Neuronal stem cell (in vitro differentiated cells): ENCODE measurements around the gene ZNF749.
"Not testable (repeated sequence)": the region's sequence is repeated elsewhere in the genome, so short reads cannot be mapped to it uniquely, and the experiment has no call there.

Experiments used
- DNase-seq: peaks from one replicate; pipeline ENCODE4 v3.0.0-alpha.2; 2013; ENCODE audit warnings: low spot score
- H2AFZ ChIP-seq: one replicate; pipeline ENCODE4 v1.6.1; 2013; ENCODE audit warnings: mild to moderate bottlenecking, low read length, inconsistent platforms
- H2AK5ac ChIP-seq: 2 replicates; pipeline ENCODE4 v1.6.1; 2013; ENCODE audit warnings: low read depth, mild to moderate bottlenecking, inconsistent platforms, low read length, moderate library complexity, mixed read lengths
- H2BK120ac ChIP-seq: 2 replicates; pipeline ENCODE4 v1.6.1; 2013; ENCODE audit warnings: low read depth, mild to moderate bottlenecking, inconsistent platforms, low read length, moderate library complexity, mixed read lengths
- H2BK12ac ChIP-seq: one replicate; pipeline ENCODE4 v1.6.1; 2013; ENCODE audit warnings: low read length, inconsistent platforms
- H2BK15ac ChIP-seq: 2 replicates; pipeline ENCODE4 v1.6.1; 2013; ENCODE audit warnings: mild to moderate bottlenecking, low read length, inconsistent platforms, mixed read lengths
- H2BK5ac ChIP-seq: one replicate; pipeline ENCODE4 v1.6.1; 2013; ENCODE audit warnings: inconsistent platforms, mild to moderate bottlenecking, low read length, moderate library complexity
- H3K14ac ChIP-seq: one replicate; pipeline ENCODE4 v1.6.1; 2013; ENCODE audit warnings: low read length, inconsistent platforms
- H3K18ac ChIP-seq: 2 replicates; pipeline ENCODE4 v1.6.1; 2013; ENCODE audit warnings: low read length, inconsistent platforms
- H3K23ac ChIP-seq: 2 replicates; pipeline ENCODE4 v1.6.1; 2013; ENCODE audit warnings: low read depth, mild to moderate bottlenecking, mixed read lengths, low read length, inconsistent platforms; ENCODE audit not compliant: poor library complexity
- H3K27ac ChIP-seq: replicated peaks from 3 replicates; pipeline ENCODE4 v1.5.1; 2013; ENCODE audit warnings: low read length, inconsistent platforms
- H3K27me3 ChIP-seq, 3 experiments: 2 replicates each; pipeline ENCODE4 v1.6.1; 2013; ENCODE audit warnings: low read length in 3 of 3, mild to moderate bottlenecking in 2 of 3, inconsistent platforms in 1 of 3, low read depth in 1 of 3, mixed read lengths in 1 of 3, moderate library complexity in 1 of 3; ENCODE audit not compliant: control insufficient read depth in 3 of 3, insufficient read depth in 3 of 3
- H3K36me3 ChIP-seq, 2 donors: replicated peaks in 1 of 2; 2 replicates each; pipeline ENCODE4 v1.6.1; 2013; ENCODE audit warnings: low read length in 2 of 2; ENCODE audit not compliant: control insufficient read depth in 2 of 2, insufficient read depth in 2 of 2
- H3K4ac ChIP-seq: 2 replicates; pipeline ENCODE4 v1.6.1; 2013; ENCODE audit warnings: inconsistent platforms, mild to moderate bottlenecking, low read length, moderate library complexity
- H3K4me1 ChIP-seq, 2 donors: 1 replicate in 1 of 2; 2 replicates in 1 of 2; pipeline ENCODE4 v1.6.1; 2013; ENCODE audit warnings: low read length in 2 of 2, low read depth in 1 of 2; ENCODE audit not compliant: control insufficient read depth in 2 of 2, insufficient read depth in 1 of 2
- H3K4me2 ChIP-seq: one replicate; pipeline ENCODE4 v1.6.1; 2013; ENCODE audit warnings: mild to moderate bottlenecking, low read length, inconsistent platforms; ENCODE audit not compliant: insufficient read depth, poor library complexity, severe bottlenecking
- H3K4me3 ChIP-seq, 2 donors: 2 replicates each; pipeline ENCODE4 v1.5.1; 2013; ENCODE audit warnings: low read length in 2 of 2, mild to moderate bottlenecking in 2 of 2, inconsistent platforms in 1 of 2, moderate library complexity in 1 of 2
- H3K79me1 ChIP-seq: one replicate; pipeline ENCODE4 v1.6.1; 2013; ENCODE audit warnings: low read depth, mild to moderate bottlenecking, inconsistent platforms, low read length, moderate library complexity
- H3K9ac ChIP-seq: one replicate; pipeline ENCODE4 v1.6.1; 2013; ENCODE audit warnings: mild to moderate bottlenecking, low read depth, low read length, inconsistent platforms; ENCODE audit not compliant: poor library complexity
- H3K9me3 ChIP-seq, 2 donors: replicated peaks in 1 of 2; 2 replicates each; pipeline versions ENCODE3 to v1.6.1; 2013; ENCODE audit warnings: low read length in 2 of 2, mild to moderate bottlenecking in 2 of 2, inconsistent platforms in 1 of 2, low read depth in 1 of 2, mixed read lengths in 1 of 2, moderate library complexity in 1 of 2; ENCODE audit not compliant: control insufficient read depth in 2 of 2, insufficient read depth in 1 of 2
- H4K8ac ChIP-seq: one replicate; pipeline ENCODE4 v1.6.1; 2013; ENCODE audit warnings: low read depth, mild to moderate bottlenecking, inconsistent platforms, low read length, moderate library complexity
- H4K91ac ChIP-seq: one replicate; pipeline ENCODE4 v1.6.1; 2013; ENCODE audit warnings: low read length, low read depth, mild to moderate bottlenecking, inconsistent platforms; ENCODE audit not compliant: poor library complexity
- WGBS, 2 donors: extraction: QIAGEN DNeasy Blood & Tissue Kit; methylation state at CpG; one replicate each; pipeline ENCODE4 v1.1.7; 2013; ENCODE audit warnings: missing lambda C conversion rate in 2 of 2, mixed read lengths in 1 of 2; ENCODE audit not compliant: insufficient read length in 2 of 2, insufficient replicate concordance in 1 of 2; ENCODE audit errors: extremely low coverage in 2 of 2; 5-methylcytosine and 5-hydroxymethylcytosine counted together

Gene ZNF749

GRCh38 chr19:57473646-57474045 lies 38.5 kb downstream of the ZNF749 start:
- Histone ChIP-seq H3K4me2 (no peak overlapping the region), H4K8ac (no peak overlapping the region), H3K4me3 (no peak overlapping the region), H4K91ac (no peak overlapping the region), H3K23ac (no peak overlapping the region), H3K27me3 (no peaks in the 10 kb centered on the region), H2BK12ac (no peak overlapping the region), H3K4ac (no peak overlapping the region), H3K27ac (no peak overlapping the region), H3K36me3 (peaks cover 43 to 76% of the 10 kb centered on the region in 2 donors), H2AFZ (no peak overlapping the region), H3K18ac (no peak overlapping the region), H2BK5ac (no peak overlapping the region), H3K14ac (no peak overlapping the region), H3K4me1 (peaks cover 1 to 7% of the 10 kb centered on the region in 2 donors), H3K9ac (no peak overlapping the region), H2AK5ac (no peak overlapping the region), H2BK15ac (no peak overlapping the region), H3K79me1 (peaks cover 5% of the 10 kb centered on the region), H3K9me3 (peaks cover 55 to 78% of the 10 kb centered on the region in 2 donors), H2BK120ac (no peak overlapping the region)
- WGBS, 2 donors: no CpG with 5 or more reads among the region's 4 CpGs
- DNase-seq: no peak

DNA sequence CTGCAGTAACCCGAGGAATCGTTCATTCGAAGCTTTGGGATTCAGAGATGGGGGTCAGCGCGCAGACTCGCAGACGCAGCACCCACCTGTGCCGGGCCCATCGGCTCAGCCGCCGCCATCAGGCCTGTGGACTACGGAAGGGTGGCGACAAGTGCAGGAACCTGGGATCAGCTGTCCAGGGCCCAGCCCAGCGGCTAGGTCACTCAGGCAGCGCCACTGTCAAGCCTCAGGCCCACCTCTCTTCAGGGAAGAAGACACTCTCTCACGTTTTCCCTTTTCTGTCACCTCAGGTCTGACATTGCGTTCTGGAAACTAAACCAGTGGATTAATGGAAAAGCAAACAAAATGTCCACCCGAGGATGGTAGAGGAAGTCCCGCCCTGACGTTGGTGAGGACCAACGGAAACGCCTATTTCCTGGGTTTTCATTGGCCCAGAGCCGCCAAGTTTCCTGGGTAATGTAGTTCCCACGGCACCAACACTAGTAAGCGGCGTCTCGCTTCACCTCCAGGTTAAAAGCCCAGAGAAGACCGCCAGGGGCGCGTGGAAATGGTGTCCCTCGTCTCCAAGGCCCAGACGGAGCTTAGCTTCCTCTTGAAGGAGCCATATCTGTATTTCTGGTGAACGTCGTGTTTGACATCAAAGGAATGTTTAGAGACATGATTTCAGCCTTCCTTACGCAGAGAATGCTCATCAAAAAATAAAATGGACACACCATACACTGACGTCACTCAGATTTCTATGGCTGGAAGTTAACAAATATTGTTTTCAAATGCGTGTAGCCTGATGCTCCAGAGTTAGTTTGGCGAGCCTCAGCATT lies 42.3 kb downstream of the ZNF749 start, which contains the start of gene ZNF772:
TSS of gene ZNF772 (minus strand) at position 376 of the 818 bp plus-strand sequence. CDS start at position 119, 257 bp downstream.
- peak within 1 kb of the TSS; percentile 62 for H3K4me2 ChIP-seq
- H3K36me3 ChIP-seq: peaks cover 37 to 43% of the 10 kb centered on the region in 2 donors
- peak within 1 kb of the TSS; percentile 91 for H3K9ac ChIP-seq
- no peak within 1 kb of the TSS for H3K4ac ChIP-seq
- peak within 1 kb of the TSS; percentile 37 for H3K27ac ChIP-seq
- H2BK15ac ChIP-seq: no peak within 1 kb of the TSS
- no peak within 1 kb of the TSS for H3K14ac ChIP-seq
- no peak within 1 kb of the TSS for H4K91ac ChIP-seq
- H4K8ac ChIP-seq: no peak within 1 kb of the TSS
- peaks cover 1 to 7% of the 10 kb centered on the region in 2 donors for H3K4me1 ChIP-seq
- peak within 1 kb of the TSS; percentile 89 for H2AFZ ChIP-seq
- H2BK120ac ChIP-seq: no peak within 1 kb of the TSS
- peak within 1 kb of the TSS; percentile 72 for H2BK5ac ChIP-seq
- WGBS, 2 donors: no CpG with 5 or more reads among the region's 38 CpGs
- H2AK5ac ChIP-seq: peak within 1 kb of the TSS; percentile 20
- peaks cover 44 to 51% of the 10 kb centered on the region in 2 donors for H3K9me3 ChIP-seq
- peak within 1 kb of the TSS; percentile 95 for H3K18ac ChIP-seq
- H3K27me3 ChIP-seq: peaks cover 0 to 2% (median 0%) of the 10 kb centered on the region in 3 experiments
- no peak within 1 kb of the TSS for H2BK12ac ChIP-seq
- peak within 1 kb of the TSS; percentile 52 for H3K23ac ChIP-seq
- peak; percentile 92 for DNase-seq
- peak within 1 kb of the TSS; percentile 78 to 82 for H3K4me3 ChIP-seq
- peaks cover 5% of the 10 kb centered on the region for H3K79me1 ChIP-seq

DNA sequence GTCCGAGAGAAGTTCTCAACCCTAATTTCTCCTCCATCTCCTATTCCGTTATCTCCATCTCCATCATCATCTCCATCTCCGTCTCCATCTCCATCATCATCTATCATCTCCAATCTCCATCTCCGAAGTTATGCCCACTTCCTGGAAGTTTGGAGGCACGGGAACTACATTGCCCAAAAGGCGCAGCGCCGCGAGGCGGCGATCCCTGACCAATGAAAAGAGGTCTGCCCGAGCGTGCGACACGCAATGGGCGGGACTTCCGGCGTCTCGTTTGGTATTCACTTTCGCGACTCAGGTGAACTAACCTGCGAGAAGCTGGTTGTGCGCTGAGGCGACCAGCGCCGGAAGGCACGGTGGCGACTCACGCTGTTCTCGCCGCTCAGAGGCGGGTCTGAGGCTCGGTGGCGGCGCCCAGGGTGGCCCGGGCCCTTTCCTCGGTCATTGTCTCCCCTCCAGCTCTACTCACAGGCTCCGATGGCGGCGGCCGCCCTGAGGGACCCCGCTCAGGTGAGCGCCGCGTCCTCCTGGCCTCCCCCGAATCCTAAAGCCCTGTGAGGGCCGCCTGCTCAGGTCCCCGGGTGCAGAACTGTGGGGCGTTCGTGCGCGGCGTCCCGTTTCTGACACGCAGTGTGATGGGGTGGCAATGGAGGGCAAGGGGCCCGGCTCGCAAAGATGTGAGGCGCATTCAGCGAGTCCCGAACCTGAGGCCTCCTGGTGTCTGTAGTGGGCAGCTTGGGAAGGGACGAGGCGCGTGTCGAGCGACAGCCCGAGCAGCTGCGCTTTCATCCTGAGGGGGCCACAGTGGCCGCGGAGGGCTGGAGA lies 52.6 kb downstream of the ZNF749 start, which contains the start of gene ZNF419:
TSS of gene ZNF419 (plus strand) at position 274 of the 822 bp plus-strand sequence. CDS start at position 475, 201 bp downstream.
- not testable (repeated sequence) for H2AK5ac ChIP-seq, H3K4me1 ChIP-seq, H3K14ac ChIP-seq, H3K4ac ChIP-seq, H4K8ac ChIP-seq, H2BK15ac ChIP-seq, H4K91ac ChIP-seq, H2BK120ac ChIP-seq, H3K27me3 ChIP-seq, H2BK5ac ChIP-seq, H2BK12ac ChIP-seq, H3K79me1 ChIP-seq, H3K27ac ChIP-seq
- no CpG with 5 or more reads among the region's 69 CpGs for WGBS, 2 donors
- Histone ChIP-seq H3K23ac (peak within 1 kb of the TSS; percentile 98), H3K9ac (peak within 1 kb of the TSS; percentile 85), H3K9me3 (peaks cover 10 to 16% of the 10 kb centered on the region in 2 donors), H3K36me3 (peaks cover 14 to 32% of the 10 kb centered on the region in 2 donors), H2AFZ (peak within 1 kb of the TSS; percentile 94), H3K18ac (peak within 1 kb of the TSS; percentile 86), H3K4me3 (peak within 1 kb of the TSS; percentile 88 to 98), H3K4me2 (peak within 1 kb of the TSS; percentile 56)
- peak; percentile 79 for DNase-seq
